ENCODE results near the gene AMPD3.
A peak's percentile ranks its signal among the peaks of the same experiment; 100 is the strongest.

Gene AMPD3

DNA sequence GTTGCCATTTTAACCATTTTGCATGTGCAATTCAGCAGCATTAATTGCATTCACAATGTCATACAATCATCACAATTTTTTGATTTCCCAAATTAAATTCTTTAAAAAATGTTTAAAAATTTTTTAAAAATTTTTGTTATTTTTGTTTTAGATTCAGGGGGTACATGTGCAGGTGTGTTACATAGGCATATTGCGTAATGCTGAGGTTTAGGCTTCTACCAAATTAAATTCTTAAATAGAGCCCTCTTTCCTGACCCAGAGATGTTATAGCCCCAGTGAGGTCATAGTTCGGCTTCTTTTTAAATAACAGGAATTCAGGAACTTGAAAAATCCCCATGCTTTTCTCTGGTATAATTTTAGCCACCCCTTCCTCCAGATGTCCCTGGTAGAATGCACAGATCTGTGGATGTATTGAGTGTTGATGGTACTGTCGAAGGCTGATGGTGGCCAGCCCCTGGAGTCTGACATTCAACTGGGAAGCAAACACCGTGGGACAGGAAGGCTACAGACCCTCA lies 11.3 kb upstream of the AMPD3 start:
- no peak for TF ChIP-seq EZH2phosphoT487 (IDR thresholded peaks at IDR 0.05; ENCODE audit: low read depth)
- TF ChIP-seq, protein P1, sequence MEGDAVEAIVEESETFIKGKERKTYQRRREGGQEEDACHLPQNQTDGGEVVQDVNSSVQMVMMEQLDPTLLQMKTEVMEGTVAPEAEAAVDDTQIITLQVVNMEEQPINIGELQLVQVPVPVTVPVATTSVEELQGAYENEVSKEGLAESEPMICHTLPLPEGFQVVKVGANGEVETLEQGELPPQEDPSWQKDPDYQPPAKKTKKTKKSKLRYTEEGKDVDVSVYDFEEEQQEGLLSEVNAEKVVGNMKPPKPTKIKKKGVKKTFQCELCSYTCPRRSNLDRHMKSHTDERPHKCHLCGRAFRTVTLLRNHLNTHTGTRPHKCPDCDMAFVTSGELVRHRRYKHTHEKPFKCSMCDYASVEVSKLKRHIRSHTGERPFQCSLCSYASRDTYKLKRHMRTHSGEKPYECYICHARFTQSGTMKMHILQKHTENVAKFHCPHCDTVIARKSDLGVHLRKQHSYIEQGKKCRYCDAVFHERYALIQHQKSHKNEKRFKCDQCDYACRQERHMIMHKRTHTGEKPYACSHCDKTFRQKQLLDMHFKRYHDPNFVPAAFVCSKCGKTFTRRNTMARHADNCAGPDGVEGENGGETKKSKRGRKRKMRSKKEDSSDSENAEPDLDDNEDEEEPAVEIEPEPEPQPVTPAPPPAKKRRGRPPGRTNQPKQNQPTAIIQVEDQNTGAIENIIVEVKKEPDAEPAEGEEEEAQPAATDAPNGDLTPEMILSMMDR (IDR thresholded peaks at IDR 0.05; ENCODE audit: low read depth, low read length) = no peak
- Histone ChIP-seq H2AFZ (ENCODE audit: low read depth, low read length) (no peak overlapping the region), H3K4me1 (ENCODE audit: low read length) (peaks cover 17% of the 10 kb centered on the region), H3K27ac (ENCODE audit: low read length) (no peak overlapping the region), H3K9ac (ENCODE audit: low read length) (no peak overlapping the region), H3K36me3 (replicated peaks; ENCODE audit: low read depth, low read length) (no peaks in the 10 kb centered on the region), H3K4me3 (ENCODE audit: low read length) (no peak overlapping the region), H3K79me2 (ENCODE audit: low read length) (no peaks in the 10 kb centered on the region), H3K27me3 (ENCODE audit: low read depth, low read length) (peaks cover 9% of the 10 kb centered on the region), H3K4me2 (ENCODE audit: low read length) (no peak overlapping the region), H4K20me1 (ENCODE audit: insufficient read depth, low read length) (no peaks in the 10 kb centered on the region), H3K9me3 (ENCODE audit: insufficient read depth, low read length) (no peaks in the 10 kb centered on the region)

DNA sequence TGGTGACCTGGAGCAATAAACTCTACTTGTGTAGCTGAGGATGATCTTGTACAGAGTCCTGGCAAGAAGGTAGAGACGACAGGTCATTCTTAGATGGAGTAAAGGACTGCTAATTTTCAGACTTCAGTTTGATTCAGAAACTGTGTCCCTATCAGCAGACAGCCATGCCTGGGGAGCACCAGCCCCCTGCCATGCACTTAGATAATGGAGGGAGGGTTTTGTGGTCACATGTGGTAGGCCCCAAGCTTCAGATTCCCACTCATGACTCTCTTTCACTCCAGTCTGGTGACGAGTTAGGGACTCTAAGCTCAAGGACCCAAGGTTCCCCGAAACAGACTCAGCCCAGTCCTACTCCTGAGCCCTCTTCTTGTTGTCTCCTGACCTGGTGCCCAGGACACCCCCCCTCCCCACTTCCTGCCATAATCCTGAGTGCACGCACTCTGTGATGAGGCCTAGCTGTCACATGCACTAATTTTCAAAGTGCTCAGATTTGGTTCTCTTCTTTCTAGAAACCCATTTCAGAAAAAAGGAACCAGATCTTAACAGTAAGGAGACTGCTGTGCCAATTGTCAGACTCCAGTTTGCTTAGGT lies 10.2 kb upstream of the AMPD3 start:
- no peak for TF ChIP-seq EZH2phosphoT487 (IDR thresholded peaks at IDR 0.05; ENCODE audit: low read depth)
- TF ChIP-seq, protein P1 (IDR thresholded peaks at IDR 0.05; ENCODE audit: low read depth, low read length) = no peak
- no peak overlapping the region for H3K9ac ChIP-seq (ENCODE audit: low read length)
- H3K27me3 ChIP-seq (ENCODE audit: low read depth, low read length) = peaks cover 17% of the 10 kb centered on the region
- peak overlapping the region; percentile 15; the same call in 1 of the 2 replicates for H3K4me2 ChIP-seq (ENCODE audit: low read length)
- no peak overlapping the region for H2AFZ ChIP-seq (ENCODE audit: low read depth, low read length)
- H3K4me1 ChIP-seq (ENCODE audit: low read length) = peaks cover 23% of the 10 kb centered on the region
- H3K4me3 ChIP-seq (ENCODE audit: low read length) = no peak overlapping the region
- H3K27ac ChIP-seq (ENCODE audit: low read length) = 0 out of 2 replicates have a peak overlapping the region, but pooled peaks have one; percentile 8
- H3K36me3 ChIP-seq (replicated peaks; ENCODE audit: low read depth, low read length) = no peaks in the 10 kb centered on the region
- H4K20me1 ChIP-seq (ENCODE audit: insufficient read depth, low read length) = no peaks in the 10 kb centered on the region
- H3K79me2 ChIP-seq (ENCODE audit: low read length) = no peaks in the 10 kb centered on the region
- no peaks in the 10 kb centered on the region for H3K9me3 ChIP-seq (ENCODE audit: insufficient read depth, low read length)

DNA sequence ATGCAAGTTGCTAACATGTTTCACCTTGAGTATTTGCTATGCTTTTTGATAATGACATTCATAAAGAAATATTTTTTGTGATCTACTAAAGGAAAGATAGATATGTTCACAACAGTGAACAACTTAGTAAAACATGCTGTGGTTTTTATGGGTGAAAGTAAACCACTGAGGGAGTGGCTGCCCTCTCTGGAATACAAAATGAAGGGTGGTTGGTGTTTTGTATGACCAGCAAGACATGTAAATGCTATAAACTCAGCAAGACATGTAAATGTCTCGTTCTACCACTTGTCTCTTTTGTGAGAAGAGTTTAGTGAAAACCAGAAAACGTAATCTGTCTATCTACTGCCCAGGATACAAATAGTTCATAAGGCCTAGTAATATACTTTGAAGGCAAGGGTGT lies 7.6 kb upstream of the AMPD3 start:
- Histone ChIP-seq H3K36me3 (replicated peaks; ENCODE audit: low read depth, low read length) (no peaks in the 10 kb centered on the region), H3K27me3 (ENCODE audit: low read depth, low read length) (peaks cover 21% of the 10 kb centered on the region), H3K9me3 (ENCODE audit: insufficient read depth, low read length) (no peaks in the 10 kb centered on the region), H3K4me3 (ENCODE audit: low read length) (no peak overlapping the region), H2AFZ (ENCODE audit: low read depth, low read length) (no peak overlapping the region), H3K9ac (ENCODE audit: low read length) (no peak overlapping the region), H3K4me2 (ENCODE audit: low read length) (no peak overlapping the region), H4K20me1 (ENCODE audit: insufficient read depth, low read length) (no peaks in the 10 kb centered on the region), H3K4me1 (ENCODE audit: low read length) (peaks cover 35% of the 10 kb centered on the region), H3K79me2 (ENCODE audit: low read length) (no peaks in the 10 kb centered on the region), H3K27ac (ENCODE audit: low read length) (no peak overlapping the region)
- TF ChIP-seq EZH2phosphoT487 (IDR thresholded peaks at IDR 0.05; ENCODE audit: low read depth) = no peak

DNA sequence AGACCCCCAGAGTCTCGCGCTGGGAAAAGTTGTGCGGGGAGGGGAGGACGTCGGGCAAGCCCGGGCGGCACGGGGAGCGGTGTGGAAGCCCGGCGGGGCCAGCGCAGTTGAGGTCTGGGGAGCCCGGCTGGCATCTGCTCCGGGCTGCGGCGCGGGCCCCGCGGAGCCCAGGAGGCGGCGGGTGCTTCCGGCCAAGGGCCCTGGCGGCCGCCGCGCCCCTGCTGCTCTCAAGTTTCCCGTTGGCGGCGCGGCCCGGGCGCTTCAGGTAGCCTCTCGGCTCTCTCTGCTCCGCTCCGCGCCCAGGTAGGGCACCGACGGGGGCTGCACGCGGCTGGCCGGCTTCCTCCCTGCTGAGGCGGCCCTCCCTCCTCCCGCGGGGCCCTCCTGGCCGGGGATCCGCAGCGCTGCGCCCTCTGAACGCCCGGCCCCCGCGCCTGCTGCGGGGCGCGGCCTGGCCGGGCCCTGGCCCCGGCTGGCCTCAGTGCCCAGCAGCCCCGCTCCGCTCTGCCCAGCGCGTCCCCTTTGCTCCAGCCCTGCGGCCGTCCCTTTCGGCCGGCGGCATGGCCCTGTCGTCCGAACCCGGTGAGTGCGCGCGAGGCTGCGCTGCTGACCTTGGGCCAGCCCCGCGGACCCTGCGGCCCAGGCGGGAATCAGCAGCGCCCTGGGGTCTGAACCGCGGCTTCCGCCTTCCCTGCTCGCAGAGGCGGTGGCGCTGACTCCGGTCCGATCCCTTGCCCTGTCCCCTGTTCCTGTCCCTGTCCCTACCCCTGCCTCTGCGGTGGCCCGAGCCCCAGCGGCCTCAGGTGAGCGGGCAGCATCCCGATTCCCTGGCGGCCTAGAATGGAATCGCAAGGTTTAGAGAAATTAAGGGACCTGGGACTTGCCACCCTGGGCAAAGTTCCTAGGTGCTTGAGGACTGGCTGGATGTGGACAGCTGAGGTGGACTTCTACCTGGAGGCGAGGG lies 4.3 kb upstream of the AMPD3 start:
- H3K27ac ChIP-seq (ENCODE audit: low read length) = peak overlapping the region; percentile 71
- H3K4me3 ChIP-seq (ENCODE audit: low read length) = peak overlapping the region; percentile 94
- H3K4me2 ChIP-seq (ENCODE audit: low read length) = peak overlapping the region; percentile 100
- peak overlapping the region; percentile 68 for H3K9ac ChIP-seq (ENCODE audit: low read length)
- TF ChIP-seq, protein P1 (IDR thresholded peaks at IDR 0.05; ENCODE audit: low read depth, low read length) = peak; percentile 0; the same call in 1 of the 2 replicates
- no peak for TF ChIP-seq EZH2phosphoT487 (IDR thresholded peaks at IDR 0.05; ENCODE audit: low read depth)
- 0 out of 2 replicates have a peak, but pooled peaks cover 3% of the 10 kb centered on the region for H3K79me2 ChIP-seq (ENCODE audit: low read length)
- H3K36me3 ChIP-seq (replicated peaks; ENCODE audit: low read depth, low read length) = no peaks in the 10 kb centered on the region
- no peaks in the 10 kb centered on the region for H3K9me3 ChIP-seq (ENCODE audit: insufficient read depth, low read length)
- H2AFZ ChIP-seq (ENCODE audit: low read depth, low read length) = peak overlapping the region; percentile 64
- H3K4me1 ChIP-seq (ENCODE audit: low read length) = peaks cover 45% of the 10 kb centered on the region
- no peaks in the 10 kb centered on the region for H4K20me1 ChIP-seq (ENCODE audit: insufficient read depth, low read length)
- peaks cover 39% of the 10 kb centered on the region for H3K27me3 ChIP-seq (ENCODE audit: low read depth, low read length)
